Type B pancreatic cell (in vitro differentiated cells): ENCODE data around the gene ROR2. TPM values are rescaled to one million over a fixed set of nuclear protein-coding genes. Genes with fewer than 3 reads are reported as not detected.

Source experiments
- DNase-seq: peaks from one replicate; pipeline ENCODE4 v3.0.0; 2021; ENCODE audit warnings: mixed read lengths; ENCODE audit not compliant: unreplicated experiment; ENCODE audit errors: extremely low spot score
- H3K27ac Mint-ChIP-seq: 2 replicates; pipeline ENCODE4 v1.8.0; 2021; ENCODE audit warnings: mild to moderate bottlenecking, mixed read lengths
- H3K27me3 Mint-ChIP-seq: 2 replicates; pipeline ENCODE4 v1.8.0; 2021; ENCODE audit warnings: mixed read lengths
- H3K36me3 Mint-ChIP-seq: 2 replicates; pipeline ENCODE4 v1.8.0; 2021; ENCODE audit warnings: mixed read lengths
- H3K4me1 Mint-ChIP-seq: one replicate; pipeline ENCODE4 v1.8.0; 2021; ENCODE audit warnings: mixed read lengths; ENCODE audit not compliant: unreplicated experiment
- H3K4me3 Mint-ChIP-seq: 2 replicates; pipeline ENCODE4 v1.8.0; 2021; ENCODE audit warnings: mild to moderate bottlenecking, mixed read lengths
- H3K9me3 Mint-ChIP-seq: 2 replicates; pipeline ENCODE4 v1.8.0; 2021; ENCODE audit warnings: mixed read lengths
- total RNA-seq: library from RNA; stranded (reverse); gene quantifications from 2 replicates; pipeline ENCODE4 v1.2.1, GENCODE V29; 2021; ENCODE audit warnings: low replicate concordance
- TF ChIP-seq, protein P1 (sequence below): fragments of 200-600 bp; sonication (generic); conservative IDR thresholded peaks from 2 replicates; pipeline ENCODE4 v1.5.0; 2021; ENCODE audit warnings: antibody characterized with exemption, mild to moderate bottlenecking

ROR2 gene
- total RNA-seq, 1 donor from 2014 or later, result 48.9 TPM

DNA sequence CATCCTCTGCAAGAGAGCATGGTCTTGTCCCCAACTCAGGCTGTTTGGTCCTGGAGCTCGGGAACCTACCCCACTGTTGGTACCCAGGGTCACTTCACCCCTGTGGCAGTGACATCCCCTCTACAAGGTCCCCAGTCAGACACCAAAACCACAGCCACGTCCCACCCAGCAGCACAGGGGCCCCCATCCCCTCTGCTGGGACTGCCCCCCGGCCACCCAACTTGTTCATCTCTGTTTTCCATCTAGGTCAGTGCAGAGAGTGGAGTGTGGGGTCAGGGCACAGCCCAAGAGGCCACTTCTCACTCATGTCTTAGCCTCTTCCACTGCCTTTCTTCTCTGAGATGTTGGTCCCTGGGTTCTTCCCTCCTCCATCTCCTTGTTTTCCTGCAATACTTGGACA is 292.5 kb downstream of the ROR2 start:
- Mint-ChIP-seq H3K36me3 (no peaks in the 10 kb centered on the region), H3K9me3 (no peaks in the 10 kb centered on the region), H3K27ac (no peak overlapping the region), H3K4me3 (no peak overlapping the region), H3K4me1 (peaks cover 6% of the 10 kb centered on the region), H3K27me3 (no peaks in the 10 kb centered on the region)
- DNase-seq, result no peak
- TF ChIP-seq, protein P1, sequence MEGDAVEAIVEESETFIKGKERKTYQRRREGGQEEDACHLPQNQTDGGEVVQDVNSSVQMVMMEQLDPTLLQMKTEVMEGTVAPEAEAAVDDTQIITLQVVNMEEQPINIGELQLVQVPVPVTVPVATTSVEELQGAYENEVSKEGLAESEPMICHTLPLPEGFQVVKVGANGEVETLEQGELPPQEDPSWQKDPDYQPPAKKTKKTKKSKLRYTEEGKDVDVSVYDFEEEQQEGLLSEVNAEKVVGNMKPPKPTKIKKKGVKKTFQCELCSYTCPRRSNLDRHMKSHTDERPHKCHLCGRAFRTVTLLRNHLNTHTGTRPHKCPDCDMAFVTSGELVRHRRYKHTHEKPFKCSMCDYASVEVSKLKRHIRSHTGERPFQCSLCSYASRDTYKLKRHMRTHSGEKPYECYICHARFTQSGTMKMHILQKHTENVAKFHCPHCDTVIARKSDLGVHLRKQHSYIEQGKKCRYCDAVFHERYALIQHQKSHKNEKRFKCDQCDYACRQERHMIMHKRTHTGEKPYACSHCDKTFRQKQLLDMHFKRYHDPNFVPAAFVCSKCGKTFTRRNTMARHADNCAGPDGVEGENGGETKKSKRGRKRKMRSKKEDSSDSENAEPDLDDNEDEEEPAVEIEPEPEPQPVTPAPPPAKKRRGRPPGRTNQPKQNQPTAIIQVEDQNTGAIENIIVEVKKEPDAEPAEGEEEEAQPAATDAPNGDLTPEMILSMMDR, result no peak

- H3K36me3 Mint-ChIP-seq, result no peaks in the 10 kb centered on the region
- H3K4me1 Mint-ChIP-seq, result peaks cover 4% of the 10 kb centered on the region
- H3K27me3 Mint-ChIP-seq, result no peaks in the 10 kb centered on the region
- no peak overlapping the region for H3K4me3 Mint-ChIP-seq
- TF ChIP-seq, protein P1, result no peak
- no peaks in the 10 kb centered on the region for H3K9me3 Mint-ChIP-seq
- H3K27ac Mint-ChIP-seq, result no peak overlapping the region
- no peak for DNase-seq
Measured at GRCh38 chr9:91655658-91656057, 294.4 kb downstream of the ROR2 start.

GRCh38 chr9:91655215-91655614 is 294.8 kb downstream of the ROR2 start:
- no peaks in the 10 kb centered on the region for H3K36me3 Mint-ChIP-seq
- TF ChIP-seq, protein P1, result no peak

GRCh38 chr9:91654527-91654926 is 295.5 kb downstream of the ROR2 start:
- Mint-ChIP-seq H3K36me3 (no peaks in the 10 kb centered on the region), H3K4me1 (no peaks in the 10 kb centered on the region), H3K27me3 (no peaks in the 10 kb centered on the region), H3K27ac (no peak overlapping the region), H3K4me3 (no peak overlapping the region), H3K9me3 (no peaks in the 10 kb centered on the region)
- TF ChIP-seq, protein P1, result no peak
- DNase-seq, result no peak

More at GRCh38 chr9:91655215-91655614, 294.8 kb downstream of the ROR2 start:
- no peak overlapping the region for H3K27ac Mint-ChIP-seq
- no peaks in the 10 kb centered on the region for H3K4me1 Mint-ChIP-seq
- no peaks in the 10 kb centered on the region for H3K9me3 Mint-ChIP-seq
- DNase-seq, result no peak
- H3K4me3 Mint-ChIP-seq, result no peak overlapping the region
- no peaks in the 10 kb centered on the region for H3K27me3 Mint-ChIP-seq

GRCh38 chr9:91647371-91647770 is 302.7 kb downstream of the ROR2 start:
- no peaks in the 10 kb centered on the region for H3K36me3 Mint-ChIP-seq
- TF ChIP-seq, protein P1, result no peak
- H3K27me3 Mint-ChIP-seq, result peaks cover 6% of the 10 kb centered on the region
- no peak for DNase-seq
- no peaks in the 10 kb centered on the region for H3K9me3 Mint-ChIP-seq
- H3K27ac Mint-ChIP-seq, result no peak overlapping the region
- no peaks in the 10 kb centered on the region for H3K4me1 Mint-ChIP-seq
- H3K4me3 Mint-ChIP-seq, result no peak overlapping the region

DNA sequence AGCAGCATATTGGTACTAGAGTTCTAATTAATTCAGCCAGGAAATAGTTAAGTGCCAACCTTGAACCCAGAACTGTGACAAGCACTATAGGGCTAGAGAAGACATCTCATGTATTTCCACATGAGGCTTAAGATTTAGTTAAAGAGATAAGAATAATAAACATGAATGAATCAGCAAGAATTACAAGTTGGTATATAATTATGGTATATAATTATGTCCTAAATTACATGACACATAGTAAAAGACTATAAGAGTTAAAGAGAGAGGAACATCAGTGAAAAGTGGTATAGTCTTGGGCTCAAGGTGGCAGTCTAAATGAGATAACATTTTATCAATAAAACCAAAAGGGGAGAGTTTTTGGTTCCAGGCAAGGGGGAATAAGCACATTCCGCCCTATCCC is 303.3 kb downstream of the ROR2 start:
- peaks cover 3% of the 10 kb centered on the region for H3K9me3 Mint-ChIP-seq
- TF ChIP-seq, protein P1, result no peak
- no peak for DNase-seq
- H3K36me3 Mint-ChIP-seq, result no peaks in the 10 kb centered on the region
- H3K27me3 Mint-ChIP-seq, result peaks cover 6% of the 10 kb centered on the region
- no peak overlapping the region for H3K27ac Mint-ChIP-seq
- H3K4me1 Mint-ChIP-seq, result no peaks in the 10 kb centered on the region
- H3K4me3 Mint-ChIP-seq, result no peak overlapping the region
